GM20000 (cell line): ENCODE results near the gene LMTK3.

Source experiments
- DNase-seq: peaks from one replicate; pipeline ENCODE4 v3.0.0; 2012; ENCODE audit warnings: low spot score
- TF ChIP-seq, protein P1 (sequence below): IDR thresholded peaks from 2 replicates; pipeline ENCODE4 v1.5.1; 2012; ENCODE audit warnings: mild to moderate bottlenecking, control low read depth; ENCODE audit errors: extremely low read depth, missing control alignments

LMTK3 gene

DNA sequence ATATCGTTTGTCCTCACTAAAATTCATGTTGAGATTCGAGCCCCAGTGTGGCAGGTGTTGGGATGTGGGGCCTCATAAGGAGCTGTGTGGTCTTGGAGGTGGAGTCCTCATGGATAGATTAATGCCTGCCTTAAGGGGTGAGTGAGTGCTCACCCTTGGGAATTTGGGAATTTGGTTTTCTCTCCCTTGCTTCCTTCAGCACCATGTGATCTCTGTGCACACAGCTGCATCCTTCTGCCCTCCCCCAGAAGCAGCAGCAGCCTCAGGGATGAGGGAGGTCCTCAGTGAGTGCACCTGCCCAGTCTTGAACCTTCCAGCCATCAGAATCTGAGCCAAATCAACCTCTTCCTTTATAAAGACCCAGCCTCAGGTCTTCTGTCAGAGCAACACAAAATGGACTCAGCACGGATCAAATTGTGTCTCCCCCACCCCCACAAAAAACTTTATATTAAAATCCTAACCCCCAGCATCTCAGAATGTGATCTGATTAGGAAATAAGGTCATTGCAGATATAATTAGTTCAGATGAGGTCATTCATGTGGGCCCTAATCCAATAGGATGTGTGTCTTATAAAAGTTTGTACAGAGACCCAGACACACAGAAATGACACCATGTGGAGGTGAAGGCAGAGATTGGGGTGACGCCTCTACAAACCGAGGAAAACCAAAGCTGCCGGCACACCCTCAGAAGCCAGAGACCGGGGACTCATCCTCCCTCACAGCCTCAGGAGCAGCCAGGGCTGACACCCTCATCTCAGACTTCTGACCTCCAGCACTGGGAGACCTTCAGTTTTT, 29.6 kb downstream of the LMTK3 start:
- TF ChIP-seq, protein P1, sequence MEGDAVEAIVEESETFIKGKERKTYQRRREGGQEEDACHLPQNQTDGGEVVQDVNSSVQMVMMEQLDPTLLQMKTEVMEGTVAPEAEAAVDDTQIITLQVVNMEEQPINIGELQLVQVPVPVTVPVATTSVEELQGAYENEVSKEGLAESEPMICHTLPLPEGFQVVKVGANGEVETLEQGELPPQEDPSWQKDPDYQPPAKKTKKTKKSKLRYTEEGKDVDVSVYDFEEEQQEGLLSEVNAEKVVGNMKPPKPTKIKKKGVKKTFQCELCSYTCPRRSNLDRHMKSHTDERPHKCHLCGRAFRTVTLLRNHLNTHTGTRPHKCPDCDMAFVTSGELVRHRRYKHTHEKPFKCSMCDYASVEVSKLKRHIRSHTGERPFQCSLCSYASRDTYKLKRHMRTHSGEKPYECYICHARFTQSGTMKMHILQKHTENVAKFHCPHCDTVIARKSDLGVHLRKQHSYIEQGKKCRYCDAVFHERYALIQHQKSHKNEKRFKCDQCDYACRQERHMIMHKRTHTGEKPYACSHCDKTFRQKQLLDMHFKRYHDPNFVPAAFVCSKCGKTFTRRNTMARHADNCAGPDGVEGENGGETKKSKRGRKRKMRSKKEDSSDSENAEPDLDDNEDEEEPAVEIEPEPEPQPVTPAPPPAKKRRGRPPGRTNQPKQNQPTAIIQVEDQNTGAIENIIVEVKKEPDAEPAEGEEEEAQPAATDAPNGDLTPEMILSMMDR: no peak
- DNase-seq: no peak

DNA sequence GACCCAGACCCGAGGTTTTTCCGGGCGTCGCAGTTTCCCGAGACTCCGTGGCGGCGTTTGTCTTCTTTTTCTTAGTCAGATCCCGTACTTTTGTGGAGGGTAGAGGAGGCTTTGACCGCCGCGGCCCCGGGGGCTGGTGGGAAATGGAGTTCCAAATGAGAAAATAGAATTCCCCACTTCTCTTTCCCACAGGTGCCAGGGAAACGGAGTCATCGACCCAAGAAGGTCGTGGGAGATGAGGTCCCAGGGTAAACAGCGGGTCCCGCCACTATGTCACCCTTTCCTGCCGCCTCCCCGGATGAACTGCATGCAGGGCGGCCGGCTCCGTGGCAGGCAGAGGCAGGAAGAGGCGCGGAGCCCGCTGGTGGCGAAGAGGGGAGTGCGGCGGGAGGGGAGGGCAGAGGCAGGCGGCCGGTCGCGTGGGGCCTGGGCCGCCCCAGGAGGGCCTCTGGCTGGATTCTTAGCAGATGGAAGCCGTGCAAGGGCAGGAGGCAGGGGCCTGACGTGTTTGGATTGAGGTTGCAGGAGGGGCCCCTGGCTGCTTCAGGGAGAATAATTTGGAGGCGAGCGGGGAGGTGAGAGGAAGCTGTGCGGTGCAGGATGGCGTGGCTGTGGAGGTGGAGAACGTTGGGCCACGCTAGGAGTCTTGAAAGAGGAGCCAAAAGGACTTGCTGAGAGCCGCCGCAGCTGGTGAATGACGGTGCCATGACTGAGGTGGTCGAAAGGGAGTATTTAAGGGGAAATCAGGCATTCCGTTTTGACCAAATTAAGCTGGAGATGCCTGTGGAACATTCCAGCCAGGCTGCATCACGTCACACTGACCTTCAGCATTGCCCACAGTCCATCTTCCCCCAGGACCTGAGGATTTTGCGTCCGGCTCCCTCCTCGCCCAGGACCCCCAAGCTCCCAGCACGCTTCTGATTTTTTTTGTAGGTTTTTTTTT, 30.8 kb downstream of the LMTK3 start:
- no peak for DNase-seq

DNA sequence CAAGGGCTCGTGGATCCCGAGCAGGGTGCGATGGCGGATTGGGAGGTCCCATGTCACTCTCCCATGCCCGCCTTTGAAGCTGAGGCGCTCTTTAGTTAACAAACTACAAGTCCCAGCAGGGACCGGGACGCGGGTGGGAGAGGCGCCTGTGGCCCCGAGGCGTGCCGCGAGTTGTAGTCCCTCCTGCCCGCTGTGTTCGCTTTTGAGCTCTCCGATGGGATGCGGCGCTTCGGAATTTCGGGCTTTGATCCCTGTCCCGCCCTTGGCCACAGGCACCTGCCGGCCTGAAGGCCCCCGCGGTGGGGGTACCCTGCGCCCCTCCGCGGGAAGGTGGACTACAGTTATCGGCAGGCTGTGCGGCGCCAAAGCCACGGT, 31.5 kb downstream of the LMTK3 start:
- DNase-seq: no peak
- TF ChIP-seq, protein P1: no peak

More for the DNA sequence above, 30.8 kb downstream of the LMTK3 start:
- TF ChIP-seq, protein P1: no peak

DNA sequence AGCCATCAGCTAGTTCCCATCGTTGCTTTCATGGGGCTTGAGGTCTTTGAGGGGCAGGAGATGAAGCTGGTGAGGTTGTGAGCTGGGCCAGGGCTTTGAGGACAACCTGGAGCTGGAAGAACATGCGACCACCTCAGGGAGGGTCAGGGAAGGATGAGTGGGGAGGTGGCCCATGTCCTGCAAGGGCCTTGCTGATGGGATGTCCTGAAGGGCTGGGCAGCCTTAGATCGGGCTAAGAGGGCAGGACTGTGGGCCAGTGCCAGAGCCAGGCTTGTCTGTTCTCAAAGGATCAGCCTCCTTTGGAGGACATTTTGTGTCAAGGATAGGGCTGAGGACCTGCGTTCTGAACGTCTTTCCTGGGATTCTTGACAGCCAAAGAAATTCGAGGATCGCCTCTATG, 31.9 kb downstream of the LMTK3 start:
- TF ChIP-seq, protein P1: no peak
- no peak for DNase-seq

DNA sequence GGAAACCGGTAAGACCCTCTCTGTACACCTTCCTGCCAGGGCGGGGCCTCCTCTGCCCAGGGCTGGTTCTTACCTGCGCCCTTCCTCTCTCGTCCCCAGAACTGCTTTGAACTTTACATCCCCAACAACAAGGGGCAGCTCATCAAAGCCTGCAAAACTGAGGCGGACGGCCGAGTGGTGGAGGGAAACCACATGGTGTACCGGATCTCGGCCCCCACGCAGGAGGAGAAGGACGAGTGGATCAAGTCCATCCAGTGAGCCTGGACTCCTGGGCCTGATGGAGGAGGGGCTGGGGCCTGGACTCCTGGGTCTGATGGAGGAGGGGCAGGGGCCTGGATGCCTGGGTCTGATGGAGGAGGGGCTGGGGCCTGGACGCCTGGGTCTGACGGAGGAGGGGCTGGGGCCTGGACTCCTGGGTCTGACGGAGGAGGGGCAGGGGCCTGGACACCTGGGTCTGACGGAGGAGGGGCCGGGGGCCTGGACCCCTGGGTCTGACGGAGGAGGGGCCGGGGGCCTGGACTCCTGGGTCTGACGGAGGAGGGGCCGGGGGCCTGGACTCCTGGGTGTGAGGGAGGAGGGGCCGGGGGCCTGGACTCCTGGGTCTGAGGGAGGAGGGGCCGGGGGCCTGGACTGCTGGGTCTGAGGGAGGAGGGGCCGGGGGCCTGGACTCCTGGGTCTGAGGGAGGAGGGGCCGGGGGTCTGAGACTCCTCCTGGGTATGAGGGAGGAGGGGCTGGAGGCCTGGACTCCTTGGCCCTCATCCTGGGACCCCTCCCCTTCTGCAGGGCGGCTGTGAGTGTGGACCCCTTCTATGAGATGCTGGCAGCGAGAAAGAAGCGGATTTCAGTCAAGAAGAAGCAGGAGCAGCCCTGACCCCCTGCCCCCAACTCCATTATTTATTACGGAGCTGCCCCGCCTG, 33.0 kb downstream of the LMTK3 start:
- TF ChIP-seq, protein P1: no peak
- DNase-seq: no peak

DNA sequence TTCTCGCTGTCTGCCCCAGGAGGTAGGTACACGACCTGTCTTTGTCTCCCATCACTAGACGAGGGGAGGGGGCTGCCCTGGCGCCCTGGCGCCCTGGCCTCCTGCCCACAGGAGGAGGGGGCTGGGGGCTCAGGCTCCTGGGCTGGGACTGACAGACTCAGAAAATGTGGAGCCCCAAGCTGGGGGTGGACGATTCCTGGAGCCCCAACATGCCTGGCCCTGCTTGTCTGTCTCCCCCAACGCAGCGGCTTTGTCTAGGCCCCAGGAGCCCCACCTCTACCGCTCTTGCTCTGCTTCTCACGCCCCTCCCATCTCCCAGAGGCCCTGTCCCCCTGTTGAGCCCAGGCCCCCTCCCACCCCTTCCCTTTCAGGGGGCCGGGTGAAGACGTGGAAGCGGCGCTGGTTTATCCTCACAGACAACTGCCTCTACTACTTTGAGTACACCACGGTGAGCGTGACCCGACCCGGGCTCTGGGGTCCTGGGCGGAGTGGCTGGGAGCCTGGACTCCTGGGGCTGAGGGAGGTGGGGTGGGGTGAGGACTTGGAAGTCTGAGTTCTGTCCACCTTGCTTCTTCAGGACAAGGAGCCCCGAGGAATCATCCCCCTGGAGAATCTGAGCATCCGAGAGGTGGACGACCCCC, 33.8 kb downstream of the LMTK3 start:
- no peak for DNase-seq

More for the DNA sequence above, 33.8 kb downstream of the LMTK3 start:
- TF ChIP-seq, protein P1: no peak
